GM23338 (cell line): ENCODE measurements around the gene ALAD. TPM values are rescaled to one million over a fixed set of nuclear protein-coding genes. Genes with fewer than 3 reads are reported as not detected.

Experiments used
- ATAC-seq: fragments of 200-7000 bp; cut with Tn5 transposase; 3 replicates; pipeline ENCODE4 v1.9.1; 2020
- DNase-seq: peaks from one replicate; pipeline ENCODE4 v3.0.0-alpha.2; 2015; ENCODE audit warnings: low spot score
- H2AFZ ChIP-seq: fragments of 200-600 bp; sonication (generic); 2 replicates; pipeline ENCODE4 v1.8.0; 2016; ENCODE audit warnings: antibody characterized with exemption, mild to moderate bottlenecking, moderate library complexity
- H3F3A ChIP-seq: fragments of 200-600 bp; sonication (generic); replicated peaks from 2 replicates; pipeline ENCODE4 v1.8.0; 2017; ENCODE audit warnings: antibody characterized with exemption, mixed run types, low read depth
- H3K27ac ChIP-seq: fragments of 200-600 bp; sonication (generic); 2 replicates; pipeline ENCODE4 v1.6.1; 2016; ENCODE audit warnings: low read depth
- H3K27me3 ChIP-seq: fragments of 200-600 bp; sonication (generic); 2 replicates; pipeline ENCODE4 v1.8.0; 2016; ENCODE audit warnings: mild to moderate bottlenecking, mixed run types, moderate library complexity; ENCODE audit not compliant: insufficient read depth
- H3K36me3 ChIP-seq: fragments of 200-600 bp; sonication (generic); 2 replicates; pipeline ENCODE4 v1.8.0; 2016; ENCODE audit warnings: mild to moderate bottlenecking; ENCODE audit not compliant: insufficient read depth
- H3K4me1 ChIP-seq: fragments of 200-600 bp; sonication (generic); 2 replicates; pipeline ENCODE4 v1.8.0; 2016; ENCODE audit warnings: mild to moderate bottlenecking, moderate library complexity; ENCODE audit not compliant: insufficient read depth
- H3K4me2 ChIP-seq: fragments of 200-600 bp; sonication (generic); 2 replicates; pipeline ENCODE4 v1.7.1; 2017; ENCODE audit warnings: mixed run types
- H3K4me3 ChIP-seq: fragments of 200-600 bp; sonication (generic); 2 replicates; pipeline ENCODE4 v1.6.1; 2016; ENCODE audit warnings: mixed run types
- H3K79me2 ChIP-seq: fragments of 200-600 bp; sonication (generic); replicated peaks from 2 replicates; pipeline ENCODE4 v1.8.0; 2017; ENCODE audit warnings: mild to moderate bottlenecking; ENCODE audit not compliant: insufficient read depth
- H3K9me2 ChIP-seq: fragments of 200-600 bp; sonication (generic); 2 replicates; pipeline ENCODE4 v1.8.0; 2017; ENCODE audit not compliant: insufficient read depth
- H4K20me1 ChIP-seq: fragments of 200-600 bp; sonication (generic); replicated peaks from 2 replicates; pipeline ENCODE4 v1.8.0; 2017; ENCODE audit warnings: mild to moderate bottlenecking; ENCODE audit not compliant: insufficient read depth
- H3K27ac Mint-ChIP-seq: 2 replicates; pipeline ENCODE4 v1.8.0; 2020; ENCODE audit warnings: inconsistent platforms, mild to moderate bottlenecking, moderate library complexity, mixed read lengths
- H3K27me3 Mint-ChIP-seq: 3 replicates; pipeline ENCODE4 v1.8.0; 2022; ENCODE audit warnings: low read depth, mild to moderate bottlenecking, moderate library complexity, mixed read lengths, inconsistent platforms; ENCODE audit not compliant: insufficient read depth, poor library complexity
- H3K36me3 Mint-ChIP-seq: 3 replicates; pipeline ENCODE4 v1.8.0; 2021; ENCODE audit warnings: low read depth, mild to moderate bottlenecking, inconsistent platforms, moderate library complexity, mixed read lengths
- H3K4me1 Mint-ChIP-seq: 3 replicates; pipeline ENCODE4 v1.8.0; 2020; ENCODE audit warnings: mild to moderate bottlenecking, inconsistent platforms, mixed read lengths
- H3K4me3 Mint-ChIP-seq: 3 replicates; pipeline ENCODE4 v1.8.0; 2021; ENCODE audit warnings: moderate library complexity, mild to moderate bottlenecking, inconsistent platforms, mixed read lengths
- H3K9me3 Mint-ChIP-seq: 3 replicates; pipeline ENCODE4 v1.8.0; 2020; ENCODE audit warnings: moderate library complexity, mild to moderate bottlenecking, inconsistent platforms, mixed read lengths
- CREB1 ChIP-seq: fragments of 250-450 bp; sonication (Bioruptor Pico); IDR thresholded peaks from 2 replicates; pipeline ENCODE4 v1.5.0; 2020; ENCODE audit warnings: low read depth, mild to moderate bottlenecking, moderate library complexity
- CTCF ChIP-seq, 2 experiments: fragments of 200-600 bp in 1 of 2; sonication (generic) in 1 of 2; conservative IDR thresholded peaks; 2 replicates each; pipeline versions ENCODE4 v1.5.1 to v1.6.1; 2016 to 2017; ENCODE audit warnings: antibody characterized with exemption in 2 of 2, low read depth in 2 of 2, mild to moderate bottlenecking in 2 of 2, moderate library complexity in 1 of 2
- ETS1 ChIP-seq: IDR thresholded peaks from 2 replicates; pipeline ENCODE4 v1.6.1; 2016; ENCODE audit warnings: antibody characterized with exemption
- JUNB ChIP-seq: IDR thresholded peaks from one replicate; pipeline ENCODE4 v1.6.1; 2016; ENCODE audit warnings: antibody characterized with exemption; ENCODE audit not compliant: unreplicated experiment
- NANOG ChIP-seq: IDR thresholded peaks from 2 replicates; pipeline ENCODE4 v1.6.1; 2016; ENCODE audit warnings: antibody characterized with exemption, borderline replicate concordance
- POLR2AphosphoS5 ChIP-seq: IDR thresholded peaks from 2 replicates; pipeline ENCODE4 v1.6.1; 2016; ENCODE audit warnings: antibody characterized with exemption, low read depth
- REST ChIP-seq: IDR thresholded peaks from one replicate; pipeline ENCODE4 v1.6.1; 2018; ENCODE audit warnings: antibody characterized with exemption; ENCODE audit not compliant: unreplicated experiment
- ZNF114 ChIP-seq: fragments of 250-450 bp; sonication (Bioruptor Pico); IDR thresholded peaks from 2 replicates; pipeline ENCODE4 v1.5.0; 2020; ENCODE audit warnings: mild to moderate bottlenecking, moderate library complexity
- ZNF462 ChIP-seq: fragments of 250-450 bp; sonication (Bioruptor Pico); IDR thresholded peaks from 2 replicates; pipeline ENCODE4 v1.5.0; 2020; ENCODE audit warnings: mild to moderate bottlenecking, moderate library complexity
- polyA plus RNA-seq: library from polyadenylated mRNA; unstranded; fragments of >200 nt; fragmentation: Nextera tagmentation; extraction: Ambion mirVana; gene quantifications from 2 replicates; pipeline ENCODE4 v1.2.1, GENCODE V29; 2016
- total RNA-seq: library from RNA; depleted of rRNA; stranded (reverse); fragments of >200 nt; shearing (Covaris generic); gene quantifications from 2 replicates; pipeline ENCODE4 v1.2.3, GENCODE V29; 2014

Gene ALAD
- total and polyA plus RNA-seq, 2 experiments from 2014 or later: 7.1 to 10.1 TPM

- H3K9me3 Mint-ChIP-seq: no peaks in the 10 kb centered on the region; the same call in 2 of the 3 replicates
- DNase-seq (no peak), ATAC-seq (no peak)
- no peaks in the 10 kb centered on the region for H3K4me1 ChIP-seq
- no peak overlapping the region for H3K4me3 Mint-ChIP-seq
- no peak overlapping the region for H3K27ac Mint-ChIP-seq
- no peak overlapping the region for H2AFZ ChIP-seq
- H3K9me2 ChIP-seq: no peaks in the 10 kb centered on the region
- H4K20me1 ChIP-seq: peaks cover 3% of the 10 kb centered on the region
- H3K36me3 Mint-ChIP-seq: peaks cover 20% of the 10 kb centered on the region
- TF ChIP-seq ZNF114 (CRISPR knock-in tag): no peak
- no peak for TF ChIP-seq JUNB
- TF ChIP-seq POLR2AphosphoS5: no peak
- TF ChIP-seq REST: no peak
- TF ChIP-seq CREB1 (CRISPR knock-in tag): no peak
- no peak for TF ChIP-seq NANOG
- TF ChIP-seq CTCF (conservative IDR thresholded peaks at IDR 0.05; ENCODE audit: low read depth in 2 of 2): no peak
- no peak for TF ChIP-seq ZNF462 (CRISPR knock-in tag)
- no peak for TF ChIP-seq ETS1
- peaks cover 1% of the 10 kb centered on the region for H3K79me2 ChIP-seq
- H3K27me3 ChIP-seq: no peaks in the 10 kb centered on the region
- peaks cover 19% of the 10 kb centered on the region for H3F3A ChIP-seq
- no peak overlapping the region for H3K4me2 ChIP-seq
- peaks cover 7% of the 10 kb centered on the region for H3K27me3 Mint-ChIP-seq
- peaks cover 13% of the 10 kb centered on the region for H3K36me3 ChIP-seq
- H3K4me1 Mint-ChIP-seq: peaks cover 12% of the 10 kb centered on the region
- H3K4me3 ChIP-seq: no peak overlapping the region
- no peak overlapping the region for H3K27ac ChIP-seq
These were observed 2.6 kb upstream of the ALAD start for GRCh38 chr9:113403646-113404045.
